HG03139 (cell line): ENCODE data around the gene SLC39A11.

Experiments
- ATAC-seq: cut with Tn5 transposase; IDR thresholded peaks from one replicate; pipeline ENCODE4 v1.9.1; 2021; ENCODE audit not compliant: unreplicated experiment

Gene SLC39A11

DNA sequence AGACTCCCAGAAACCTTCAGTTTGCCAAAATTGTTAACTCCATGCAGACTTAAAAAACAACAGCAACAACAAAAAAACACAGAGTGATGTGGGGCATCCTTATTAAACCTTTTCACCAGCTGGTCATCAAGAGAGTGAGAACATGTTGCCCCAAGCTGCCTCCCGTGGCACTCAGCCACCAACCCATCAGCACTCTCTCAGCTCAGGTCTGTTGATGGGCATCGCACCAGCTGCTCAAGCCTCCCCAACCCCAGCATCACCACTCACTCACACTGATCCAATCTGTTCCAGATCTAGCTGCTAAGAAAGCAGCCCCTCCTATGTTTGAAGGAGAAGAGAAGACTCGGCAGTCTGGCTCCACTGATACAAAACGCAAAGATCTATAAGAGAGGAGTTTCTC lies 46.8 kb downstream of the SLC39A11 start:
- no peak for ATAC-seq

DNA sequence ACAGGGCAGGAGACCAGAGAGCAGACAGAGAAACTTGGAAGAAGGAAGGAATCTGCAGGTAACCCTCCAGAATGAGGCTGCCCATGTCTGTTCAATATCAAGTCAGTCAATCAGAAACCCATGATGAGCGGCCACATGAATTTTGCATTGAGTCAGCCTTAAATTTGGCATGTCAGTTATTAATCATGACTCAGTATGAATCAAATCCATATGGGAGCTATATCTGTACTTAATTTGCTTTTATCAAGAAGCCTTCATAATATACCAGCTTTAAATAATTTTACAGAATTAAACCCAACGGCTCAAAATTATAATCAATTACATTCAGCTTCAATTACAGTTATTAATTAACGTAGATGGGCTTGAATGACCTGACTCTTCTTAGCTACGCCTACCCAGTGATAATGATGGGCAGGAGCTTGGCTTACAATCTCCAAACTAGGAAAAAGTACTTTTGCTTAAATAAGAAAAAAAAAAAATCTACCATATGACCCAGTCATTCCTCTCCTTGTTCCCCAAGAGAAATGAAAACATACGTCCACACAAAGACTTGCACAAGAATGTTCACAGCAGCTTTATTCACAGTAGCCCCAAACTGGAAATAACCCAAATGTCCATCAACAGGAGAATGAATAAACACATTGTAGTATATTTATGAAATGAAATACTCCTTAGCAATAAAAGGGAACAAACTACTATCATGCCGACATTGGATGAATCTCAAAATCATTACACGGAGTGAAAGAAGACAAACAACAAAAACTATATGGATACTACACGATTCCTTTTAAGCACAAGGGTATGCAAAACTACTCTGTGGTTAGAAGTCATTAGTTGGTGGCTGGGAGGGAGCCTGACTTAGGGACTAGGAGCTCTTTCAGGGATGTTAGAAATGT lies 48.6 kb downstream of the SLC39A11 start:
- no peak for ATAC-seq

DNA sequence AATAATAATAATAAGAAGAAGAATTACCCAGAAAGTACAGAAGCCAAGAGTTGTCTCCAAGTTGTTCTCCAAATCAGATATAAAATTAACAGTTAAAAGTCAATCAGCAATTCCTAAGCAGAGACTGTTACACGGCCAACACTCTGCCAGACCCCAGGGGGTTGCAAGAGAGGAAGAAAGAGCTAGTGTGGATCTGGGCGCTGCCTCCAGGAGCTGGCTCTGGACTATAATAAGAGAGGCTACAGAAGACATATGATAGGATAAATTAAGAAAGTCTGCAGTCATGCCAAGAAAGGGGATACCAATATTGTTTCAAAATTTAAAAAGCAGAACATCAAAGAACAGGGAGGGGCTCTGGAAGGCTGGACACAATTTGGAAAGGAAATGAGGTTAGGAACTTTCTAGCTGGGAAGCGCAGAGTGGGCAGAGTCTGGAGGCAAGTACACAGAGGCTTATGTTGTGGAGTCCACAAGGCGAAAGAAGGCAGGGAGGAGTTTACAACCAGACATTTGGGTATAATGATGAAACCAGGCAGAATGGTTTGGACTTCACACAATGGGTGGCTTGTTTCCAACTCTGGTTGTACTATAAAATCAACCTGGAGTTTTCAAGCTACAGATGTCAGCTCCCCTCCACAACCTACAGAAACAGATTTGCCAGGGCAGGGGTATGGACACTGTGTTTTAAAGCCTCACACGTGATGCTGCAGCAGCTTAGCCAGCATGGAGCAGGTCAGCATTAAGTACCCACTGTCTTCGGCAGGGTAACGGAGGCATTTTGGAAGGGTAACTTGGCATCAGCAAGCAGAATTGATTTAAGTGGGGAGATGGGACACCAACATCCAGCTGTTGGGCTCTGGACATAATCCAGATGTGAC lies 49.4 kb downstream of the SLC39A11 start:
- ATAC-seq: no peak

GRCh38 chr17:73042225-73042624 lies 50.3 kb downstream of the SLC39A11 start:
- ATAC-seq: no peak

DNA sequence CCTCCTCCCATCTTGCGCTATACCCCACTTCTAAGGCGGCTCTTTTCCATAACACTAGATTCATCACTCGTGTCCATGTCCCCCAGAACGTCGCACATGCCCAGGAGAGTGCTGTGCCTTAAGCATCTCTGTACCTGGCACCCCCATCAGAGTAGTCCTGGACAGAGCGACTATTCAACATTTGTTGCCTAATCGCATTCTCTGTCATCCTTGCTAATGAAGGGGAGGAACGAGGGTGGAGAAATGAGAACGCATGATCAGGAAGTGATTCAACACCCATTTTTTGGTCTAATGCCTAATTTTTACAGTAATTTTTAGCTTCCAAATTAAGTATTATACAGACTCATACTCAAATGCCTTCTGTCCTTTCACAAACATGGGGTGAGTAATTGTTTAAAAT lies 53.2 kb downstream of the SLC39A11 start:
- ATAC-seq: no peak

DNA sequence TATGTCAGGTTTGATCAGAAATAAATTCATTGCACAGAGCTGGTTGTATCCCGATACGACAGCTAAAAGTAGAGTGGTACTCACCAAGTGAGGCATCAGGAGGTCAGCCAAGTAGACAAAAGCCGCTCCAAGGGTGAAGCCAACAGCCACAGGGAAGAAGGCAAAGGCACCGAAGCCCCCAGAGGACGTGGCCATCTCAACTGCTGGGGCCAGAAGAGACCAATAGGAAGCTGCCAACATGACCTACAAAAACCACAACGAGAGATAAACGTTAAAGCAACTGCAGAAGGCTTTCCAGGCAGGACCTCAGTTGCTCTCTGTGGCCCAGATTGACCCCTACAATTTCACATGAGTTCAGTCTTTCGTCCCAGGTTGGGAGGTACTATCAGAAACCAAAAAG lies 61.0 kb downstream of the SLC39A11 start:
- ATAC-seq: no peak

DNA sequence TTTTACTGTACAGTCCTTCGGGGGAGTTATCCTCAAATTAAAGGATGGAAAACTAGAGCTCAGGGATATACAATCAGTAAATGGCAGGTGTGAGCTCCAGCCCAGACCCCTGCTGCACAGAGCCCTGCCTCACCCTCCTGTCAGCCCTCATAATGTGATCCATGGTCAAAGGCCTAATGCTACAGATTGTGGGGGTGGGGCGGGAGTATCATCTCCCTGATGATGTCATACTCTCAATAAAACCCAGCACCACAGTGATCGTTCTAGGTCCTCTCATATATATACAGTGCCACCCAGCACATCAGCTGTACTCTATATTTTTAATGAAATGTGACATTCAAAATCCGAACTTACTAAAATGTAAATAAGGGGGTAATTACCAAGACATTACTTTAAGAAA lies 61.5 kb downstream of the SLC39A11 start:
- ATAC-seq: no peak

GRCh38 chr17:73030501-73030921 lies 62.0 kb downstream of the SLC39A11 start:
- no peak for ATAC-seq

DNA sequence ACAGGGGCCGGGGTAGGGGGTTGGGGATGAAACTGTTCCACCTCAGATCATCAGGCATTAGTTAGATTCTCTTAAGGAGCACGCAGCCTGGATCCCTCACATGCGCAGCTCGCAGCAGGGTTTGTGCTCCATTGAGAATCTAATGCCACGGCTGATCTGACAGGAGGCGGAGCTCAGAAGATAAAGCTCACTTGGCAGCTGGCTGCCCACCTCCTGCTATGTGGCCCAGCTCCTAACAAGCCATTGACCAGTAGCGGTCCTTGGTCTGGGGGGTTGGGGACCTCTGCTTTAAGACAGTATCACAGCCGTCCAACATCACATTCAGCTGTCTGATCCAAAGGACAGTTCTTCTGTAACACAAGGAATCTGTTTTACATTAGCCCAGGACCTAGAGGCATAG lies 62.5 kb downstream of the SLC39A11 start:
- ATAC-seq: no peak

- ATAC-seq: no peak
These were observed 63.5 kb downstream of the SLC39A11 start for GRCh38 chr17:73029021-73029420.

- ATAC-seq: no peak
These were observed 64.2 kb downstream of the SLC39A11 start for GRCh38 chr17:73028299-73028755.

DNA sequence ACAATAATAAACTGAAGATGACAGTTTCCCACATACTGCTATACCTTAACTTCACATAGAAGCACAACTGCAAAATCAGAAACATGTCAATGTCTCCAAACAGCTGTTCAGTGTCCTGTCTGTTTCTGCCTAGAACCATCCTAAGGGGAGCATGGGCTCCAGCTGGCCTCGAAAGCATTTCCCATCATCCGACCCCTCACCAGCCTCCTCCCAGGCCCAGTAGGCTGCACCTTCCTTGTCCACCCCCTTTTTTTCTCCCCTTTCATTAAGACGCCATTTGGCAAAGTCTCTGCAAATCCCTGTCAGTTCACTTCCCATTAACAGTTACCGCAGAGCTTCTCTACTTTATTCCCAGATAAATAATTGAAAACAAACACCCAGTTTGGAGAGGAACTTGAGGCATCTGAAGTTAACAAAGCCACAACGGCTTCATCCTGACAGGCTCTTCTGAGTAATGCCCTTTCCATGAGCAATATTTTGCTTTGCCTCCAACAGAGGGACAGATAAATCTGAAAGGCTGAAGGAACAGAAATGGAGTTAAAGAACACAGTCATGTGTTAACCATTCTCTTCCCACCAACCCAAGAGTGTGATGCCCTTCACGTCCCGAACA lies 65.3 kb downstream of the SLC39A11 start:
- no peak for ATAC-seq

- ATAC-seq: no peak
These were observed 67.4 kb downstream of the SLC39A11 start for GRCh38 chr17:73025041-73025560.

GRCh38 chr17:73023759-73024158 lies 68.7 kb downstream of the SLC39A11 start:
- no peak for ATAC-seq

DNA sequence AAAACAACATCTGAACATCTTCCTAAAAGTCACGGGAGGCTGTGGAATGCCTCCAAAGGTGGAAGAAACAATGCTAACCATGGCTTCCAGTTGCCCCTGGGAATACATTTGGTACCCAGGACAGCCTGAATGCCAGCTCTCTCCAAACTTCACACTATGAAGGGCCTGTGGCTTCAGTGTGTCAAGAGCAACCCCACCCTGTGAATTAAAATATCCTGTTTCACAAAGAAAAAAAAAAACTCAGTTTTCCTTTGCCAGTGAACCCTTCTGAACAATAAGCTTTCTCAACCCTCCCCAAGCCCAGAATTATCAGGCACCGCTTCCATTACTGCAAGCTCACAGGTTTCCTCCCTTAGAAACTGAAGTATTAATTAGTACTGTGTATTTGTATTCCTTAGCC lies 69.8 kb downstream of the SLC39A11 start:
- ATAC-seq: no peak

- ATAC-seq: no peak
These were observed 70.7 kb downstream of the SLC39A11 start for GRCh38 chr17:73021771-73022170.

- ATAC-seq: no peak
These were observed 72.4 kb downstream of the SLC39A11 start for GRCh38 chr17:73020110-73020509.

GRCh38 chr17:73018599-73018998 lies 73.9 kb downstream of the SLC39A11 start:
- ATAC-seq: no peak

- no peak for ATAC-seq
These were observed 74.8 kb downstream of the SLC39A11 start for GRCh38 chr17:73017658-73018057.

DNA sequence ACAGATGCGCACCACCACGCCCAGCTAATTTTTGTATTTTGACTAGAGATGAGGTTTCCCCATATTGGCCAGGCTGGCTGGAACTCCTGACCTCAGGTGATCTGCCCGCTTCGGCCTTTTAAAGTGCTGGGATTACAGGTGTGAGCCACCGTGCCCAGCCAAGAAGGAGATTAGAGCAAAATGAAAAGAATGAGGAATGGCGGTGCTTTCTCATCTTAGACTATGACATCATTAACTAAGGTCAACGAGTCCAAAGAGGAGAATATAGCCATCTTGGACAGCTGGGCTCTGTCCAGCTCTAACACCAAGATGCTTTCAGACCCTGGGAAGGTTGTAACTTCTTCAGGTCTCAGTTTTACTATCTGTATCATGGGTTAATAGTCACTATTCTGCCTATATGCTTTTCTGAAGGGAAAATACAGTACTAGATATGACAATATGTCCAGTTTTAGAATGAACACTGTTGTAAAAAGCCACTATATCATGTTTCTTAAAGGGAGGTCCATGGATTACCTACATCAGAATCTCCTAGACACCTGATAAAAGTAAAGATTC lies 76.7 kb downstream of the SLC39A11 start:
- ATAC-seq: no peak
